NCI-H146 treated with DMSO at 0.1 percent for 48 hours (cell line): ENCODE results near the gene ZNF217.
"Not testable (repeated sequence)": the region's sequence is repeated elsewhere in the genome, so short reads cannot be mapped to it uniquely, and the experiment has no call there.

Experiments used
- DNase-seq: peaks from one replicate; lab custom pipeline; 2025; ENCODE audit not compliant: unreplicated experiment; lab: John Stamatoyannopoulos, UW

ZNF217 gene

DNA sequence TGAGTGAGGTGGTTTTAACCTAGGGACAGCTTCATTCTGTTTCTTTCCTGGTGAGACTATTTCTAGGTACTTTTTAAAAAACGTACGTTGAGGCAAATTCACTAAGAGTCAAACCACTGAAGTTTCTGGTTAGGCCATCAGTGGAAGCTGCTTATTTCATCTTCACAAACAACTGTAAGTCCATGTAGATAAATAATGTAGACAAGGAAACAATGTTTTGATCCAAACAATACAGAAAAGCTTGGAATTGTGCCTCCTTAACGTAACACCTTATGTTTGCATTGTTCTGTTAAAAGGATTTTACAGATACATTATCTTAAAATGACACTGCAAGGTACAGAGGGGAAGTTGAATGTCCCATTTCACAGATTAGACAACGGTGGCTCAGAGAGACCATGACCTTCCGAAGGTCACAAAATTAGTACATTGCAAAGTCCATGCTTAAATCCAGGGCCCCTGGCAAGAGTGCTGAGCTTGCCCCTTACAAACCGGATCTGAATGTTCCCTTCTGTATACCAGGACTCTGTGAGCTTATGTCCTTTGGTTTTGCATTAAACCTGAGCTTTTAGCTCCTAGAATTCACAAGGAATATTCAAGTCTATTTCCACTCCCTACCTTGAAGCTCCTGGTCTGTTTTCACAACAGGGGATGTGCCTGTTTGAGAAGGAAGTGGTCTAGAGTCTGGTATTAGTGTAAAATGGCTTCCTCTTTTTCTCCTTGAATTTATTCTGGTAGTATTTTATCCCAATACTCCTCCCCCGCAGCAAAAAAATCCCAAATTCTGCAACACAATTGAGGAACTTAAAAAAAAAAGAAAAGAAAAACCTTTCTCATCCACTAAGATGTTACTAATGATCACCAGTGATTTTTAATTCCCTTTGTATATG lies 28.9 kb upstream of the ZNF217 start:
- DNase-seq, result no peak

DNA sequence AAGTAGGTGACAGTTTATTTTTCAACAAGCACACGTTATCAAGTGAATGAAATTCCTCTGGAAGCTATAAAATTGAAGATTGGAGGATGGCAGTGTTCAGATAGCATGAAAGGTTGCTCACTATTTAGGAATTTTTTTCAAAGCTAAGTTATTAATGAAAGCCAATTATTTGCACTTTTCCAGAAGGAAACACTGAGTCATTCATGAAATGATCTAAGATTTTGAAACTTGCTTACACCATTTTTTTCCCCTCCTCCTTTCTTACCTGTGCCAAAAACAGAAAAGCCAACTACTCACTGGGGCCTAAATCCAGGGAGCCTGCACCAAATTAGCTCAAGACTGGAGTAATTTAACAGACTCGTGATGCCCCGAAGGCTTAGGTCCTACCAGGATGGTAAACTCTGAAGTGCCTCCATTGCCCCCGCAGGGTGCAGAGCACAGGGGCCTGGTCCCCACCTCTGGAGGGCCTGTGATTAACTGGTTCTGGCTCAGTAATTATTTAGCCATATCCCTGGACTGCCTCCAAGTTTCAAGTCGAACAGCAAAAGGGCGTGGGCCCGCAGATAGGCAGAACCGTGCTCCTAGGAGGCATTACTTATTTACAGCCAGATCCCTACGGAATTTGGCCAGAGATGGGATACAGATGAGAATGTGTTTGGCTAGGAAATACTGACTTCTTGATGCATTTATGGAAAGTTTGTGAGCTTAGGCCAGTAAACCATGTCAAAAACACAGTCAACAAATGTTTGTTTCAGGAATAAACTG lies 28.0 kb upstream of the ZNF217 start:
- DNase-seq, result no peak

DNA sequence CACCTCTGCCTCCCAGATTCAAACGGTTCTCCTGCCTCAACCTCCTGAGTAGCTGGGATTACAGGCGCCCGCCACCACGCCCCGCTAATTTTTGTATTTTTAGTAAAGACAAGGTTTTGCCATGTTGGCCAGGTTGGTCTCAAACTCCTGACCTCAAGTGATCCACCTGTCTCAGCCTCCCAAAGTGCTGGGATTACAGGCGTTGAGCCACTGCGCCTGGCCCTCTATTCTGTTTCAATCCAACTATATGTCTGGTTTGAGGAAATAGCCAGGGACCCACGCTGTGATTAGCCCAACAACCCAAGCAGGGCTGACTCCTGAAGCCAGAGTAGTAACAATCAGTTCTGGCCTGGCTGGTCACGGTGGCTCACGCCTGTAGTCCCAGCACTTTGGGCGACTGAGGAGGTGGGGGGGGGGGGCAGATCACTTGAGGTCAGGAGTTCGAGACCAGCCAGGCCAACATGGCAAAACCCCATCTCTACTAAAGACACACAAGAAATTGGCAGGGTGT lies 24.9 kb upstream of the ZNF217 start:
- DNase-seq, result not testable (repeated sequence)

DNA sequence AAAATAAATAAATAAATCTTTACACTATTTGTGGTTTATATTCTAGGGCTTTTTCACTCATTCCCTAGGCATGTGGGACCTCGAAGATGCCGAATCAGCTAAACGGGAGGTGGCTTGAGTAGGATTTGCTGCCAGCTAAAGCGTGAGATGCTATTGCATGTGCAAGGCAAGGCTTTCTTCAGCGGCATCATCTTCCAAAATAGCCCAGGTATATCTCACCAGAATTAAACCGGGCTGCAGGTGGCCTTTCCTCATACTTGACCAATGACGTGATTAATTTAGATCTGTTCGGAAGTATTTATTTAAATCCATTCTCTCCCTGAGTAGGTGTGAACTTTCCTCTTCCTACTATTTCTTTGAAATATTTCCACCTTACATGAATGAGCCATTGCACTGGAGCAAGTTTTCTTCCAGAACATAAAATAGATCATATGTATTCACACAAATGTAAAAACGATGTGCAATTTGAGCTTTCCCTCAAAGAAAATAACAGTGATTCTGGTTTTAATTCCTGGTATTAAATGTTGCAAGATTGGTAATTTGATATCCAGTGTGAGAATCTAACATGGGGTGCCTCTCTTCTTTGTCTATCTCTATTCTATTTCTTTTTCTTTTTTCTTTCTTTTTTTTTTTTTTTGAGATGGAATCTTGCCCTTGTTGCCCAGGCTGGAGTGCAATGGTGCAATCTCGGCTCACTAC lies 24.3 kb upstream of the ZNF217 start:
- no peak for DNase-seq

DNA sequence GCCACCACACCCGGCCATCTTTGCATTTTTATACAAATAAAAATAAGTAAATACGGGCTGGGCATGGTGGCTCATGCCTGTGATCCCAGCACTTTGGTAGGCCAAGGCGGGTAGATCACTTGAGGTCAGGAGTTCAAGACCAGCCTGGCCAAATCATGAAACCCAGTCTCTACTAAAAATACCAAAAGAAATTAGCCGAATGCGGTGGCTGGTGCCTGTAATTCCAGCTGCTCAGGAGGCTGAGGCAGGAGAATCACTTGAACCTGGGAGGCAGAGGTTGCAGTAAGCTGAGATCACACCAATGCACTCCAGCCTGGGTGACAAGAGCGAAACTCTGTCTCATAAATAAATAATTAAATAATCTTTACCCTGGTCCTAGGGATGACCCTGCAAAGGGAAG lies 22.9 kb upstream of the ZNF217 start:
- DNase-seq, result not testable (repeated sequence)

DNA sequence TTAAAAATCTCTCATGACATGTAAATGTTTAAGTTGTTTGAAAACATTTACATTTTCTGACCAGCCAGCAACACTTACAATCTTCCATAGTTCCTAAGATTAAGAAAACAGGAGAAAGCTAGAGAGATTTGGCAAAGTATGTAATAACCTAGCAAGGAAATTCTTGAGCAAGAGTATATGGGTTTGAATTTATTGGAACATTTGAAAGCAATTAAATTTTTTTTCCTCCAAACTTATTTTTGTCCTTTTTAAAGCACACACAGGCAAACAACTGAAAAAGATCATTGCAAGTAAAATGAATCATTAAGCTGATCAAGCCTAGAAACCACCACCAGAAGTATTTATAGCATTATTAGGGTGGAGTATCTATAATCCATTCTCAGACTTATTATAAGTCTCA lies 20.1 kb upstream of the ZNF217 start:
- no peak for DNase-seq

DNA sequence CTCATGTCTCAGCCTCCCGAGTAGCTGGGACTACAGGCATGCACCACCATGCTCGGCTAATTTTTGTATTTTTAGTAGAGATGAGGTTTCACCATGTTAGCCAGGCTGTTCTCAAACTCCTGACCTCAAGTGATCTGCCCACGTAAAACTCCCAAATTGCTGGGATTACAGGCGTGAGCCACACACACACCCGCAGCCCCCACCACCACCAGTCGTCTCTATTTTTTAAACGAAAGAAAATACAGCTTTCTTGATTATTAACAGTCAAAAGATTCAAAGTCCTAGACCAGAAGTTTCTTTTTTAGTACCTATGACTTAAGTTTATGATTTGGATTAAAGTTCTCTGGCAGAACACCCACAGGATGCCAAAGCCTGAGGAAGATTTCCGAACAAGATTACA lies 18.6 kb upstream of the ZNF217 start:
- not testable (repeated sequence) for DNase-seq

DNA sequence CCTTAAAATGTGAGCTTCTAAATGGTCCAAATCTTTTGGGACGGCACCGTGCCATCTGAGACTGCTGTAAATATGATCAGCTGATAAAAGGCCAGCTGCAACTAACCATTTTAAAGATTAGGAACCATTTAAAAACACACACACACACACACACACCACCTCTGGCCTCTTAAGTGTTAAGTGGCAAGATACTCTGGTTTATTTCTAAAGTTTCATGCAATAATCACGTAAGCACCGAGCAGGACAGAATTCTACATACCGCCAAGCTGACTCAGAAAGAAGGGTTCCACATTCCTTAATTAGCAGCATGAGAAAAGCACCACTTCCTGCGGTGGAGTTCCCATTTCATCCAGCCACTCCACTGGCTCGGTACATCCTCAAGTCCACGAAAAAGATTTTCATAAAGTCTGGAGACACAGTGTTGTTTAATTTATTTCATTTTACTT lies 17.8 kb upstream of the ZNF217 start:
- DNase-seq, result no peak

DNA sequence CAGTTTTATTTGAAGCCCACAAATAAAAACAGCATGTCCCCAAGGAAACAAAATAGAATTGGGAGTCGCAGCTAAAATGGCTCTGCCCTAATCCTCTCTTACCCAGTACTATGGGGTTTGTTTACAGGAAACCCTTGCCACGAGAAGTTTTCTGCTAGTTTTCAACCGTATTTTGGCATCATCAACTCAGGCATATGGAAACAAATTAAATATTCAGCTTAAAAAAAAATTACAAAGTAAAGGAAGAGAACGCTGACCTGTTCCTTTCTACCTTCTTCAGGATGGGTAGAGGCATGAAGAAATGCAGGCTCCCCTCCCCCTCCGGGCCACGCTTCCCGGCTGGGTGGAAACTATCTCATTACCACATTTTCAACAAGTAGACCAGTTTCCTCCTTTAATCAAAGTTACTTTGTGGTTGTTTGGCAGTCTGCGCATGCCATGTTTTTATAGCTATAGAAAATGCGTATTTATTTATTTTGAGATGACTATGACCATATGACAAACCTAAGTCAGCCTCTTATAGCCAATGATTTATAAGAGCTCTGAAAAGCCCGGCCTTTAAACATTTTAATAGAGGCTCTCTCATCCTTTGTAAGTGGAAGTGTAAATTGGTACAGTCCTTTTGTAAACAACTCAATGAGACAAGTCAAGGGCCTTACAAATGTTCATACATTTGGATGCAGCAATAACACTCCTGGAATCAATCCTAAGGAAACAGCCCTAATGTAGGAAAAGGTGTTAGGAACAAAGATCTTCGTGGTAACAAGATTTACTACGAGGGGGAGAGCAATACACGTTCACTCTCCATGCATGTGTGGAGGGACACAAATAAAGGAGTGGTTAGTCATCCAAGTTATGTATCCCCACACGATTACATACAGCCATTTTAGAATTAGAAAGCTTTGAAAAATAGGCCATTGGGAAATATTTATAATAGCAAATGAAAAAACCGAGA lies 16.1 kb upstream of the ZNF217 start:
- no peak for DNase-seq

DNA sequence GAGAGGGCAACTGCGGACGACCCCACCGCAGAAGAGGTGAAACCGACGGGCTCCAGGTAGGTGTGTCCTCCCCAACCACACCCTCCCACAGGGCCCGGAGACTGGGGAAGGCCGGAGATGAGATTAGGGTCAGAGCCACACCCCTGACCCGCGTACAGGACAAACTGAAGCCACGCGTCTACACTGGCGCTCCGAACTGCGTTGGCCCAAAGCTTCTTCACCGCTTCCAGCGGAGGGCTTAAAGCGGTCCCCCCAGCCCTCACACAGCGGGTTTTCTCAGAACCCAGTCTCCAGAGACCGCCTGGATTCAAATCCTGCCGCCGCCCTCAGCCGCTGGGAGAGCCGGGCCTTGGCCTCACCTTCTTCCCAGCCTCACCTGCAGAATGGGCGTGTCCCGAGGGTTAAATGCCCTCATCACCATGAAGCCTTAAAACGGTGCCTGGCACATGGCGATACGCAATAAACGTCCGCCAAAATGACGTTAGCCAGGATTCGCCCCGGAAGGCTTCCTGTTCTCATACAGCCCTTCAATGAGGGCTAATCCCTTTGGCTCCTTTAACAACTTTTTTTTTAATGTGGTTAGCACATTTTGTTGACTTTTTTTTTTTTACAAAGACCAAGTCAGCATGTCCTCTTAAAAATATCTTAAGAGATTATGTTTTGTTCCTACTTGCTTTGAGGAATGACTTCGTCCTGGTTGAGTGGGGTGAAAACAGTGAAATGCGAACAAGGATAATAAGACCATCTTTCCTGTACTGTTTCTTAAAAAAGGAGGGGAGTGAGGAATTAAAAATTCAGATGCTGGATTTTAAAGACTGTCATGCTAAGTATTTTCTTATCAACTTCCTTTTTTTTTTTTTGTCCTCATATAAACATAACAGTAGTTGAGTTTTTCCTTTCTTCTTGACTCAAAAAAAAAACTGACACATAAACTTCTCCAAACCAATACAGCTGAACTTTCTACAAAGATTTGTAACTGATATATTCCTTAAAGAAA lies 15.1 kb upstream of the ZNF217 start:
- no peak for DNase-seq

DNA sequence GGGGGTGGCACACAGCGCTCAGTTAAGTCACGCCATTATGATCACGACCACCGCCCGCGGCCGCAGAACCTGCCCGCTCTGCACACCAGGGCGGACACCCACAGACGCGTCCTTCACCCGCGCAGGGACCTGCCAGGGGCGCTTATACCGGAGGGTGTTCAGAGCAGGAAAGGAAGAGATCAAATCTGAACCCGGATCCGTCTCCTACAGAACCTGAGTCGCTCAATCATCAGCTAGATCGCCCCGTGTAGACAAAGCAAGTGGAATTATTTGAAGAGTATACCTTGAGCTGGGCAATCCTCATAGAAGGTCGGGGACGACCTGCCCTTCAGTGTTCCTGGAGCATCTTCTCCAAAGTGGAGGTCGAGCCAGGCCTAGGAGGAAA lies 14.4 kb upstream of the ZNF217 start:
- no peak for DNase-seq

DNA sequence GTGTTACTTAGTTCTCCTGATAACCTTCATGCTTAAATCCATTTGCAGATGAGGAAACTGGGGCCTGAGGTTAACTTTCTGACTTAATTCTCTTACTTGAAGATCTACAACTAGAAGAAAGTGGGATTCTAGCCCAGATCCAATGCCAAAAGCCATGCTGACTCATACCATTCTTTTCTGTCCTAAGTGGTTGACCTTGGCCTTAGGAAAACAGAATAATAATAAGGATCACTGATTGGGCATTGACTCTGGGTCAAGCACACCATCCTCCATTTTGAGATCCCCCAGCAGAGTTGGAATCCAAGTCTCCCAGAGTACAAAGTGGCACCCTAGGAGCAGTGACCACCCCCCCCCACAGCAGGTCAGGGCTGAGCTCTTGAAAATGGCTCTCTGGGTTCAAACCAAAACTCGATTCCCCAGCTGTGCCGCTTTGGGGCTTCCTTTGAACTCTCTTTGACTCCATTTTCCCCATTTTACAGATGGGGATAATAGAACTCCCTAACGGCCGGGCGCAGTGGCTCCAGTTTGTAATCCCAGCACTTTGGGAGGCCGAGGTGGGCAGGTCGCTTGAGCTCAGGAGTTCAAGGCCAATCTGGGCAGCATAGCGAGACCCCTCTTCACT lies 12.8 kb upstream of the ZNF217 start:
- no peak for DNase-seq

DNA sequence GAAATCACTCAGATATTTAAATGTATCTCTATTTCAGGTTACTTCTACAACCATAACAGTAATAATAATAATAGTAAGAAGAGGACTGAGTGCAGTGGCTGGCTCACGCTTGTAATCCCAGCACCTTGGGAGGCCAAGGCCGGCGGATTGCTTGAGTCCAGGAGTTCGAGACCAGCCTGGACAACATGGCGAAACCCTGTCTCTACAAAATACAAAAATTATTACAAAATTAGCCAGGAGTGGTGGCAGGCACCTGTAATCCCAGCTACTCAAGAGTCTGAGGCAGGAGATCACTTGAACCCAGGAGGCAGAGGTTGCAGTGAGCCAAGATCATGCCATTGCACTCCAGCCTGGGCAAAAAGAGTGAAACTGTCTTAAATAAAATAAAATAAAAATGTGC lies 11.8 kb upstream of the ZNF217 start:
- DNase-seq, result not testable (repeated sequence)

DNA sequence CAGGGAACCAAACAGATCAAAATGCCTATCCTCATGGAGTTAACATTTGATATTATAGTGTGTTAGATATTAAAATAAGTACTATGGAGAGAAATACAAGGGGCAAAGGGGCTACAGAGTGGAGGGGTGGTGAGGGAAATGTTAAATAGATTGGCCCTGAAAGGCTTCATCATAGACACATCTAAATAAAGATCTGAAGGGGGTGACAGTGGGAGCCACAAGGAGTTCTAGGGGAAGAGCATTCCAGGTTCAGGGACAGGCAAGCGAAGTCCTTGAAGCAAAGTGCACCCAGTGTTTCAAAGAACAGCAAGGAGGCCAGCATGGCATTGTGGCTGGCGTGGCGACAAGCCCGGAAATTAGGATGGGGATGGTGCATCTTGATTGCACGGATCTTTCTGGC lies 11.2 kb upstream of the ZNF217 start:
- not testable (repeated sequence) for DNase-seq

DNA sequence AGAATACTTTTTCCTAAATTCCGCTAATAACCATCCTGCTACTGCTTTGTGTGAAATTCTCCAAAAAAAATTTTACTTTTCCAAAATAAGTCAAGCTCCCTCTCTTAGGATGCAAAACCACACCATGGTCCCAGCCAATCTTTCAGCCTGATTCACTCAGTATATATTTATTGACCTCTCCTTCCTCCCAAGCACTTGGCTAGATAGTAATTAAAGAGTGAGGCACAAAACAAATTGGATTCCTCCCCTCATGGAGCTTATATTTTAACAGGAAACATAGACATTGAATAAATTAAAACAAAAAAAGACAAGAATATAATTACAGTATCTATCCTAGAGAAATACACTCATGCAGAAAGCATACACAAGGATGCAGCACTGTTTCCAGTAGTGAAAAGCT lies 9.0 kb upstream of the ZNF217 start:
- no peak for DNase-seq

DNA sequence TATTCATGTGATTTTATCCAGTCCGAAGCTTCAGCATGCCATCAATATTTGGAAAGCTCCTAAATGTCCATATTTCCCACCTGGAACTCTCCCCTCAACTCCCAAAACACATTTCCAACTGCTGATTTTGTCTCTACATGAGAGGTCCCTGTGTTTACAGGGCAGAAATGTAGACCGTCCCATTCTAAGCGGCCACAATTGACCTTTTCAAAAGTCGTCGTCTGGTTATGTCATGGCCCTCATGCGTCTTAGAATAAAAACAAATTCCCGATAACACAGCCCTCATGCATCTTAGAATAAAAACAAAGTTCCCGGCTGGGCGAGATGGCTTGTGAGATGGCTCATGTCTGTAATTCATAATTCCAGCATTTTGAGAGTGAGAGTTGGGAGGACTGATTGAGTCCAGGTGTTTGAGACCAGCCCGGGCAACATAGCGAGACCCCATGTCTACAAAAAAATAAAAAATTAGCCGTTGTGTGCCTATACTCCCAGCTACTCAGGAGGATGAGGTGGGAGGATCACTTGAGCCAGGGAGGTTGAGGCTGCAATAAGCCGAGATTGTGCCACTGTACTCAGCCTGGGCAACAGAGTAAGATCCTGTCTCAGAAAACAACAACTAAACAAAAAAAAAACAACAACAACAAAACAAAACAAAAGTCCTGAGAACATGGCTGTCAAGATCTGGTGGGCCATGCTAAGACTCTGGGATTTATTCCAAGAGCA lies 6.4 kb upstream of the ZNF217 start:
- DNase-seq, result no peak

DNA sequence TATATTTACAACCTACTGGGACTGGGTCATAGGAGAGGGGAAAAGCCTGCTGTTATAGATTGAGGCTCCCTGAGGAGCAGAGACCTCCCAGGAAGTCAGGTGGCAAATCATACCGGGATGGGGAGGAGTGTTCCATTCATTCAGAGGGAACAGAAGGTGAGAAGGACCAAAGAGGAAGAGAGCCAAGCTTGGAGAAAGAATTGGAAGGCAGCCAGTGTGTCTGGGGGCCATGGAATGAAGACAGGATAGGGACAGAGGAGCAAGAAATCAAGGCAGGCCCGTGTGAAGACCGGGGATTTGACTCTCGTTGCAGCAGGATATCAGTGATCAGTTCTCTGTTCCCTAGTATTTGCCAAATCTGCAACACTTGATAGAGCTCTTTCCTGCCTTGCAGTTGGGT lies 5.7 kb upstream of the ZNF217 start:
- DNase-seq, result no peak

DNA sequence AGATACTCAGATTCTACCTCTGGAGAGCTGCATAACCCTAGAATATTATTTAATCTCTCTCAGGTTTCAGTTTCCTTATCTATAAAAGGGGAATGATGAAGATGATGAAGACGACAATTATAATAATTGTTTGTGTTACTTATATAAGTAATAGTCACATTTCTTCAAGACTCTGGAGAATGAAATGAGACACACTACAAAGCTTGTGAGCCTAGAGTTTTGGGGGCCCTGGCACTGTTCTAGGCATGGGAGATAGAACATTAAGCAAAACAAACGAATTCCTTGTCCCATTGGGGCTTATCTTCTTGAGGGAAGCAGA lies 5.4 kb upstream of the ZNF217 start:
- no peak for DNase-seq
